ENCODE results near the gene DDAH1.

DNA sequence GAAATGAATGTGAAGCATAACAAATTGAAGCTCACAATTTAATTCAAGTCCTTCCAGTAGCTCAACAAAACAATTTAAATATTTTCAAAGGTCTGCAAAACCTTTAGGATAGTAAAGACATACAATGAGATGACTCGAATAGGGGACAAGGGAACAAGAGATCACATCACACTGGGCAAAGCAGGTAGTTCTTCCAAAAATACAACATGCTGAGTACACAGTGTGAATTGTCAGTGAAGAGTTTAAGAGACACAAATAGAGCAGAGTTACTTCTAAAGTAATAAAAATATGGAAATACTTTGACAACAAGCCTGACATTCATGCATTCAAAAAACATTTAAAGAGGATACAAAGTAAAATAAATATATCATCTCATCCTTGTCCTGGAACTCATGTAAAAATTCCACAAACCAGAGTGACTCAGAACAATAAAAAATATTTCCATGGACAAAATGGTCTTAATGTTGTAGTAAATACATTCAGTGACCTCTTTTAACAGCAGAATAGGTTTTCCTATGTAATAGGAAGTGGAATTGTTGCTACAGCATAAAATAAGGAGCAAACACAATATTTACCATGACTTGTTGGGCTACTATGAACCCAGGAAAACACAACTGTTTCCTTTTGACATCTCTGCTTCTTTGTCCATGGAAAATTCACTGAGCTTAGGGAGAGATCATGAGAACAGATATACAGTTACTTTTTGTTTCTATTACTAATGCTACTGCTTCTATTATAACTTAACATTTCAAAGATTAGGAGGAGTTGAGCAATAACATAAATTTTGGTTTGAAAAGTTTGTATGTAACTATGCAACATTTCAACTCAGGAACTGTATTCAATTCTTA lies 104.9 kb downstream of the DDAH1 start:
- TF ChIP-seq, protein P1, sequence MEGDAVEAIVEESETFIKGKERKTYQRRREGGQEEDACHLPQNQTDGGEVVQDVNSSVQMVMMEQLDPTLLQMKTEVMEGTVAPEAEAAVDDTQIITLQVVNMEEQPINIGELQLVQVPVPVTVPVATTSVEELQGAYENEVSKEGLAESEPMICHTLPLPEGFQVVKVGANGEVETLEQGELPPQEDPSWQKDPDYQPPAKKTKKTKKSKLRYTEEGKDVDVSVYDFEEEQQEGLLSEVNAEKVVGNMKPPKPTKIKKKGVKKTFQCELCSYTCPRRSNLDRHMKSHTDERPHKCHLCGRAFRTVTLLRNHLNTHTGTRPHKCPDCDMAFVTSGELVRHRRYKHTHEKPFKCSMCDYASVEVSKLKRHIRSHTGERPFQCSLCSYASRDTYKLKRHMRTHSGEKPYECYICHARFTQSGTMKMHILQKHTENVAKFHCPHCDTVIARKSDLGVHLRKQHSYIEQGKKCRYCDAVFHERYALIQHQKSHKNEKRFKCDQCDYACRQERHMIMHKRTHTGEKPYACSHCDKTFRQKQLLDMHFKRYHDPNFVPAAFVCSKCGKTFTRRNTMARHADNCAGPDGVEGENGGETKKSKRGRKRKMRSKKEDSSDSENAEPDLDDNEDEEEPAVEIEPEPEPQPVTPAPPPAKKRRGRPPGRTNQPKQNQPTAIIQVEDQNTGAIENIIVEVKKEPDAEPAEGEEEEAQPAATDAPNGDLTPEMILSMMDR (IDR thresholded peaks at IDR 0.05) = no peak
- TF ChIP-seq POLR2A (IDR thresholded peaks at IDR 0.05) = no peak

Data from uterus (tissue), 2 donors.